NCI-H2227 (cell line): ENCODE data around the gene TPST1.
"Not testable (repeated sequence)": the region's sequence is repeated elsewhere in the genome, so short reads cannot be mapped to it uniquely, and the experiment has no call there.

Experiments
- DNase-seq: peaks from one replicate; lab custom pipeline; 2025; ENCODE audit not compliant: unreplicated experiment; lab: John Stamatoyannopoulos, UW

Gene TPST1

GRCh38 chr7:66324985-66325384, 119.9 kb downstream of the TPST1 start:
- not testable (repeated sequence) for DNase-seq

- no peak for DNase-seq
Observed at GRCh38 chr7:66326501-66327215, 121.5 kb downstream of the TPST1 start.

GRCh38 chr7:66330961-66331360, 125.8 kb downstream of the TPST1 start:
- no peak for DNase-seq

GRCh38 chr7:66331883-66332282, 126.7 kb downstream of the TPST1 start:
- DNase-seq: no peak

GRCh38 chr7:66333443-66333842, 128.3 kb downstream of the TPST1 start:
- DNase-seq: no peak

- DNase-seq: no peak
Observed at GRCh38 chr7:66335318-66335717, 130.2 kb downstream of the TPST1 start.

GRCh38 chr7:66336760-66337159, 131.6 kb downstream of the TPST1 start:
- no peak for DNase-seq

GRCh38 chr7:66339141-66339540, 134.0 kb downstream of the TPST1 start:
- no peak for DNase-seq

GRCh38 chr7:66344166-66344565, 139.0 kb downstream of the TPST1 start:
- DNase-seq: no peak

GRCh38 chr7:66348531-66348930, 143.4 kb downstream of the TPST1 start:
- DNase-seq: no peak

GRCh38 chr7:66348959-66349358, 143.8 kb downstream of the TPST1 start:
- no peak for DNase-seq

GRCh38 chr7:66352071-66352470, 146.9 kb downstream of the TPST1 start:
- DNase-seq: peak; percentile 11

- no peak for DNase-seq
Observed at GRCh38 chr7:66353547-66353946, 148.4 kb downstream of the TPST1 start.

- DNase-seq: no peak
Observed at GRCh38 chr7:66355756-66356155, 150.6 kb downstream of the TPST1 start.

- no peak for DNase-seq
Observed at GRCh38 chr7:66356277-66356721, 151.2 kb downstream of the TPST1 start.

- no peak for DNase-seq
Observed at GRCh38 chr7:66357087-66357486, 152.0 kb downstream of the TPST1 start.

GRCh38 chr7:66359656-66360211, 154.6 kb downstream of the TPST1 start:
- DNase-seq: no peak

- no peak for DNase-seq
Observed at GRCh38 chr7:66362136-66362535, 157.0 kb downstream of the TPST1 start.

- DNase-seq: no peak
Observed at GRCh38 chr7:66363635-66364034, 158.5 kb downstream of the TPST1 start.

GRCh38 chr7:66365031-66365430, 159.9 kb downstream of the TPST1 start:
- not testable (repeated sequence) for DNase-seq

GRCh38 chr7:66371096-66371824, 166.1 kb downstream of the TPST1 start:
- no peak for DNase-seq
